Activated B cell treated with CpG ODN at 0.5 μM for 24 hours (primary cell): ENCODE measurements around the gene MEN1. TPM values are rescaled to one million over a fixed set of nuclear protein-coding genes. Genes with fewer than 3 reads are reported as not detected.

ENCODE experiments used
- ATAC-seq: fragments of 200-7000 bp; cut with Tn5 transposase; one replicate; pipeline ENCODE4 v1.10.0; 2021; ENCODE audit warnings: low read depth, mild to moderate bottlenecking, moderate library complexity
- CTCF ChIA-PET: fragments of 350-600 bp; sonication (Branson Sonifier 250); formaldehyde crosslinking; loops from one replicate; lab custom pipeline; 2021; ENCODE audit warnings: antibody characterized with exemption; lab: Charles Lee
- POLR2A ChIA-PET: fragments of 350-600 bp; sonication (Branson Sonifier 250); formaldehyde crosslinking; loops from one replicate; lab custom pipeline; 2021; ENCODE audit warnings: antibody characterized with exemption; lab: Charles Lee
- DNase-seq: peaks from one replicate; pipeline ENCODE4 v3.0.0; 2022
- H3K27ac Mint-ChIP-seq: one replicate; pipeline ENCODE4 v1.8.0; 2020; ENCODE audit warnings: mixed read lengths
- H3K27me3 Mint-ChIP-seq: one replicate; pipeline ENCODE4 v1.8.0; 2021; ENCODE audit warnings: mixed read lengths
- H3K36me3 Mint-ChIP-seq: one replicate; pipeline ENCODE4 v1.8.0; 2021; ENCODE audit warnings: low read depth, mixed read lengths
- H3K4me1 Mint-ChIP-seq: one replicate; pipeline ENCODE4 v1.8.0; 2021; ENCODE audit warnings: mixed read lengths
- H3K4me3 Mint-ChIP-seq: one replicate; pipeline ENCODE4 v1.8.0; 2020; ENCODE audit warnings: mild to moderate bottlenecking, mixed read lengths
- H3K9me3 Mint-ChIP-seq: one replicate; pipeline ENCODE4 v1.8.0; 2020; ENCODE audit warnings: mixed read lengths
- intact Hi-C: fragments of 100-400 bp; cut with micrococcal nuclease; formaldehyde crosslinking; loops from one replicate; pipeline ENCODE4 v1.15.1; 2024
- total RNA-seq: library from RNA; stranded (reverse); gene quantifications from 2 replicates; pipeline ENCODE4 v1.2.3, GENCODE V29; 2022
- TF ChIP-seq, protein P1 (sequence below): fragments of 200-600 bp; IDR thresholded peaks from one replicate; pipeline ENCODE4 v1.8.0; 2022; ENCODE audit warnings: antibody characterized with exemption, mild to moderate bottlenecking

The MEN1 gene
- total RNA-seq = 35.1 and 44.6 TPM in 2 replicates

DNA sequence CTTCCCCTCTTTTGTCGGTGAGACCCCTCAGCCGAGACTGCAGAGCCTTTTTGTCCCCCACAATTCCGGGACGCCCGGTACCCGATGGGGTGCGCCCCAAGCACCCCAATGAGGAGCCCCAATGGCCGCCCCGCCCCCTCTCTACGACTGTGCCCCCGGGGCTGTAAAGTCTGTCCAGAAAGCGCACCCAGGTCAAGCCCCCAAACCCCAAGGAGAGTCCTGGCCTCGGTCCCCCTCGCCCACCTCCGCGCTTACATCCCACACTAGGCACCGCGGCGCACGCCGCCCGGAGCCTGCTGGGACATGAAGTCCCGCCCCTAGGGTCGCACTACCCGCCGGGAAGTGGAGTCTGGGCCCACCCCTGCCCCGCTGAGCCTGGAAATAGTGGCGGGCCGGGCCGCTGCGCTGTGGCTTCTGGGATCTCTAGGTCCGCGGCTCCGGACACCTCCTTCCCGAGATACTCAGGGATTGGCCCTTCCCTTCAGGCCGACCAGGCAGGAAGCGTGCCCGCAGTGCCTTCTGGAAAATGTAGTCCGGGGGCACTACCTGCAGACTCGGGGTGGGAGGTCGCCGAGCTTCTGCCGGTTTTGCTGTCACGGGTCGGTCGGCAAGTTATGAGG is at the start of gene MEN1:
Gene MEN1, minus strand, starts transcription at position 281 of the 620 bp plus-strand sequence. CDS start 442 bp downstream, outside the sequence.
- peak; percentile 78 for DNase-seq
- peaks cover 36% of the 10 kb centered on the region for H3K4me1 Mint-ChIP-seq
- intact Hi-C loops = loop anchor here (1.0 to 2.0 kb wide), 6 partner anchors 8 to 114 kb away; partner anchors contain the start of genes CDC42BPG, EHD1, PPP2R5B and RASGRP2

DNA sequence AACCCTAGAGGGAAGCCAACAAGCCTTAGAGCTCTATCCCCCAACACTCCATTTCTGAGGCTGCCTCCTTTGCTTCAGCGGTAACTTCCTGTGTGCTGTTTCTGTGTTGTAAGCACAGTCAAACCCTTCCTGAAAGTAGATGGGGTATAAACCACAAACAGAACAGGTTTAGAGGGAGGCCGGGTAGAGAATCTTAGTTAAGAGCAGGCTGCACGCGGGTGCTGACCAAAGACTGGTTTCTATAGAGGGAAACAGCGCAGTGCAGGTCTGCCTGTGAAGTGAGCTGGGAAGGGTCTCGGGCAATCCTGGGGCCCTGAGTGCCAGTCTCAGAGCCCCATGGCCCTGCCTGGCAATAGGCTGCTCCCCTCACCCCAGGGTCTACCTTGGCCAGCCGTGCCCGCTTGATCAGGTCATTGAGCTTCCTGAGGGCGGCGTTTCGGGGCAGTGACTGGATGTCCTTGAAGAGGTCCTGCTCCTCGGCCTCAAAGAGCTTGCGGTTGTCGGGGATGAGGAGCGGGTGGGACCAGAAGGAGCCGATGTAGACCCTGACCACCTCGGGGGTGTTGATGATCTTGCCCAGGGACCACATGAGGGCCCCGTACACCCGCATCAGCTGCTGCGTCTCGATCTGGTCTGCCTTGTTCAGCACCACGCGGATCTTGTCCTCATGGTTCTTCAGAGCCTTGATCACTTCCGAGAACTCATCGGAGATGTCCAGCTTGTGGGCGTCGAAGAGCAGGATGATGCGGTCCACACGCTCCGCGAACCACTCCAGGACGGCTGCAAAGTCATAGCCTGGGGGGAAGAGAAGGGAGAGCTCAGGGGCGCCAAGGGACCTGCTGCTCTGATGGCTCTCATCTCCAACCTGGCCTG is 49.4 kb upstream of the MEN1 start:
- Mint-ChIP-seq H3K9me3 (no peaks in the 10 kb centered on the region), H3K4me3 (peak overlapping the region; percentile 63), H3K36me3 (peaks cover 54% of the 10 kb centered on the region), H3K4me1 (peaks cover 94% of the 10 kb centered on the region), H3K27me3 (no peaks in the 10 kb centered on the region), H3K27ac (peak overlapping the region; percentile 90)
- ATAC-seq (peak; percentile 77), DNase-seq (no peak)
- TF ChIP-seq, protein P1, sequence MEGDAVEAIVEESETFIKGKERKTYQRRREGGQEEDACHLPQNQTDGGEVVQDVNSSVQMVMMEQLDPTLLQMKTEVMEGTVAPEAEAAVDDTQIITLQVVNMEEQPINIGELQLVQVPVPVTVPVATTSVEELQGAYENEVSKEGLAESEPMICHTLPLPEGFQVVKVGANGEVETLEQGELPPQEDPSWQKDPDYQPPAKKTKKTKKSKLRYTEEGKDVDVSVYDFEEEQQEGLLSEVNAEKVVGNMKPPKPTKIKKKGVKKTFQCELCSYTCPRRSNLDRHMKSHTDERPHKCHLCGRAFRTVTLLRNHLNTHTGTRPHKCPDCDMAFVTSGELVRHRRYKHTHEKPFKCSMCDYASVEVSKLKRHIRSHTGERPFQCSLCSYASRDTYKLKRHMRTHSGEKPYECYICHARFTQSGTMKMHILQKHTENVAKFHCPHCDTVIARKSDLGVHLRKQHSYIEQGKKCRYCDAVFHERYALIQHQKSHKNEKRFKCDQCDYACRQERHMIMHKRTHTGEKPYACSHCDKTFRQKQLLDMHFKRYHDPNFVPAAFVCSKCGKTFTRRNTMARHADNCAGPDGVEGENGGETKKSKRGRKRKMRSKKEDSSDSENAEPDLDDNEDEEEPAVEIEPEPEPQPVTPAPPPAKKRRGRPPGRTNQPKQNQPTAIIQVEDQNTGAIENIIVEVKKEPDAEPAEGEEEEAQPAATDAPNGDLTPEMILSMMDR = no peak
- ChIA-PET POLR2A (interaction anchor here (0.7 to 27.6 kb wide), 10 partner anchors 5 to 639 kb away, joined by 3 to 1194 read pairs (median 5); partner anchors contain the start of genes CDC42BPG, EHD1, MALAT1 and POLA2), CTCF (interaction anchor here (0.7 to 13.8 kb wide), 9 partner anchors 9 to 33 kb away, joined by 3 to 213 read pairs (median 8); partner anchors contain the start of gene EHD1)
- intact Hi-C loops = loop anchor here (1.0 to 2.0 kb wide), 2 partner anchors 8 to 19 kb away; partner anchors contain the start of gene EHD1

More for the DNA sequence above, at the start of gene MEN1:
- TF ChIP-seq, protein P1 = no peak
- POLR2A ChIA-PET = interaction anchor here (0.6 to 3.1 kb wide), 12 partner anchors 10 to 611 kb away, joined by 3 to 34 read pairs (median 5); partner anchors contain the start of genes POLA2, RASGRP2 and SF1
- ATAC-seq = peak; percentile 87
- CTCF ChIA-PET = interaction anchor here (1.0 to 1.8 kb wide), 3 partner anchors 23 to 204 kb away, joined by 3 to 5 read pairs (median 5); partner anchors contain the start of gene ARL2
- Mint-ChIP-seq H3K36me3 (peaks cover 26% of the 10 kb centered on the region), H3K4me3 (peak within 1 kb of the TSS; percentile 96), H3K27me3 (no peaks in the 10 kb centered on the region), H3K27ac (peak within 1 kb of the TSS; percentile 85), H3K9me3 (no peaks in the 10 kb centered on the region)

DNA sequence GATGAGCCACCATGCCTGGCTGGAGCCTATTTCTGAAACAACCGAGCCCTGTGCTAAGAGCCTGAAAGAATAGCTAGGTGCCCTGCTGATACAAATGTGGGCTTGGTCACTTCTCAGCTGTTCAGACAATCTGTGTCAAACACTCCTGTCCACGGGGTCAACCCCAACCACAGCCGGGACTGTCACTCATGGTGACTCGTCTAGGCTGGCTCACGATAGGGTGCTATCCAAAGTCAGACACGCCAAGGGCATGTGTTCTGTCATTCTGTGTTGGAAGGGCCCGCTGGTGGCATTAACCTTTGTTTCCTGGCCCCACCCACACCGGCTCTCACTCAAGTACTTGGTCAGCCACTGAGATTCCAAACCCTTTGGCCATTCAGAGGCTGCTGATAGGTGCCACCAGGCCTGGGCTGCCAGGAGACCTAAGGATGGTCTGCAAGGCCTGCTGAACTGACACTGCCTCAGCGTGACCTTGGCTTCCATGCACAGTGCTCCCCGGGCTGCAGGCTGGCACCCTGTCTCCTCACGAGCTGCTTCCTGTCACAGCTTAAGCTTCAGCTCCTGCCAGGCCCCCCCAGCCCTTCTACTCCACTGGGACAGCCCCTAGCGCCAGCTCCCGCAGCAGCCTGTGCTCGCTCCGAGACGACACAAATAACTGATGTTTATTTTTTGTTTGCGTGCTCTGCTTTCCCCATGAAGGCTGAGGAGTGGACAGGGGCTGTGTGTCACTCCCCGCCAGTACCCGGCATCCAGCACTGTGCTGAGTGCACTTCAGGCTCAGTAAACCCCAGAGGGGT is 48.3 kb upstream of the MEN1 start:
- TF ChIP-seq, protein P1 = no peak
- Mint-ChIP-seq H3K9me3 (no peaks in the 10 kb centered on the region), H3K36me3 (peaks cover 64% of the 10 kb centered on the region), H3K4me1 (peaks cover 94% of the 10 kb centered on the region), H3K4me3 (peak overlapping the region; percentile 63), H3K27me3 (no peaks in the 10 kb centered on the region), H3K27ac (peak overlapping the region; percentile 90)
- ATAC-seq (peak; percentile 41), DNase-seq (peak; percentile 40)
- ChIA-PET CTCF (interaction anchor here (0.7 to 13.8 kb wide), 8 partner anchors 7 to 34 kb away, joined by 3 to 213 read pairs (median 8); partner anchors contain the start of gene EHD1), POLR2A (interaction anchor here (0.6 to 27.6 kb wide), 10 partner anchors 6 to 661 kb away, joined by 3 to 1194 read pairs (median 4); partner anchors contain the start of genes CDC42BPG, EHD1, MALAT1 and POLA2)
- intact Hi-C loops = loop anchor here (1.0 to 2.0 kb wide), 2 partner anchors 7 to 20 kb away; partner anchors contain the start of gene EHD1

DNA sequence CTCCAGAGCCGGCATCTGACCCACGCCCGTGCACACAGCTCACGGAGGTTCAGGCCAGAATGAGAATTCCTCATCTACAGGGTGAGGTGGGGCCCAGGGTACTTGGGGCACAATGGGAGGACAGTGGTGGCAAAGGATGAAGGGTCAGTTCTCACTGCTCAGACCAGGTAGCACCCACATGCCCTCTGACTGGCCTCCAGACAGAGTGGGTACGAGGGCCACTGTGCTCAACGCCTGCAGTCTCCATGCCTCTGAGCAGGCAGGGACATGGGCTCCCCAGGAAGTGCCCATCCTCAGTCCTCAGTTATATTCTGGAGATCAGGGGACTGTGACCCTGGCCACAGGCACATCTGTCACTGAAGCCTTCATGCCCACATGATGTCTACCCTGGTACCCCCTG is 47.1 kb upstream of the MEN1 start:
- ATAC-seq = no peak
- intact Hi-C loops = no loop called here
- TF ChIP-seq, protein P1 = no peak
- ChIA-PET POLR2A (interaction anchor here (0.5 to 27.6 kb wide), 4 partner anchors 7 to 539 kb away, joined by 3 to 1194 read pairs (median 329); partner anchors contain the start of genes EHD1 and FAU), CTCF (interaction anchor here (12.4 to 13.8 kb wide), 3 partner anchors 6 to 20 kb away, joined by 163 to 213 read pairs (median 213); partner anchors contain the start of gene EHD1)
- DNase-seq = no peak
- H3K9me3 Mint-ChIP-seq = no peaks in the 10 kb centered on the region
- H3K27ac Mint-ChIP-seq = peak overlapping the region; percentile 50
- H3K4me3 Mint-ChIP-seq = no peak overlapping the region
- peaks cover 94% of the 10 kb centered on the region for H3K4me1 Mint-ChIP-seq
- peaks cover 71% of the 10 kb centered on the region for H3K36me3 Mint-ChIP-seq
- H3K27me3 Mint-ChIP-seq = no peaks in the 10 kb centered on the region
